NT2/D1 (cell line): ENCODE results near the gene PAFAH2.
A peak's percentile ranks its signal among the peaks of the same experiment; 100 is the strongest.

Experiments used
- DNase-seq: peaks from one replicate; pipeline ENCODE4 v3.0.0-alpha.2; 2011; ENCODE audit warnings: low read depth, low spot score
- H3K27me3 ChIP-seq: 2 replicates; pipeline ENCODE4 v1.6.0; 2011; ENCODE audit warnings: mild to moderate bottlenecking; ENCODE audit not compliant: insufficient read length, insufficient read depth
- H3K36me3 ChIP-seq: 2 replicates; pipeline ENCODE4 v1.6.1; 2011; ENCODE audit warnings: mild to moderate bottlenecking, low read length, mixed read lengths; ENCODE audit not compliant: insufficient read depth, insufficient read length
- H3K4me1 ChIP-seq: 2 replicates; pipeline ENCODE4 v1.5.1; 2011; ENCODE audit not compliant: insufficient read depth, insufficient read length
- H3K4me3 ChIP-seq: 2 replicates; pipeline ENCODE4 v1.5.1; 2011; ENCODE audit warnings: low read depth; ENCODE audit not compliant: insufficient read length
- H3K9ac ChIP-seq: 2 replicates; pipeline ENCODE4 v1.6.0; 2011; ENCODE audit warnings: low read depth; ENCODE audit not compliant: insufficient read length
- H3K9me3 ChIP-seq: 2 replicates; pipeline ENCODE4 v1.5.1; 2011; ENCODE audit warnings: mild to moderate bottlenecking, low read length; ENCODE audit not compliant: insufficient read depth
- SUZ12 ChIP-seq: IDR thresholded peaks from 2 replicates; pipeline ENCODE4 v1.6.1; 2011; ENCODE audit not compliant: insufficient read length, insufficient read depth; ENCODE audit errors: extremely low read depth
- YY1 ChIP-seq: IDR thresholded peaks from 2 replicates; pipeline ENCODE4 v1.6.1; 2011; ENCODE audit not compliant: insufficient read length, insufficient read depth
- ZNF274 ChIP-seq: IDR thresholded peaks from 2 replicates; pipeline ENCODE4 v1.6.1; 2011; ENCODE audit warnings: mild to moderate bottlenecking, low read depth, low read length

Gene PAFAH2

DNA sequence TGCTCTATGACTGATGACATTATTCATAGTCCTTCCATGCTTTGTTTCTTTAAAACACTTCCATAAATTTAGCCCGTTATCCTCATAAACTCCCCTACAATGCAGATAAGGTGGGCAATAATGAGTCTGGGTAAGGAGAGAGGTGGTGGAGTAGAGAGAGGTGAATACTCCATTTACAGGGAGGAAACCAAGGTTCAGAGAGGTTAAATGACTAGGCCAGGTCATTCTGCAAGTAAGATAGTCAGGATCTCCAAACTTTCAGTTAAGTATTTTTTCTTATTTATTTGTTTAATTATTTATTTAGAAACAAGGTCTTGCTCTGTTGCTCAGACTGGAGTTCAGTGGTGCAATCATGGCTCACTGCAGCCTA is 26.1 kb downstream of the PAFAH2 start:
- no peak overlapping the region for H3K4me3 ChIP-seq
- peaks cover 6% of the 10 kb centered on the region for H3K4me1 ChIP-seq

DNA sequence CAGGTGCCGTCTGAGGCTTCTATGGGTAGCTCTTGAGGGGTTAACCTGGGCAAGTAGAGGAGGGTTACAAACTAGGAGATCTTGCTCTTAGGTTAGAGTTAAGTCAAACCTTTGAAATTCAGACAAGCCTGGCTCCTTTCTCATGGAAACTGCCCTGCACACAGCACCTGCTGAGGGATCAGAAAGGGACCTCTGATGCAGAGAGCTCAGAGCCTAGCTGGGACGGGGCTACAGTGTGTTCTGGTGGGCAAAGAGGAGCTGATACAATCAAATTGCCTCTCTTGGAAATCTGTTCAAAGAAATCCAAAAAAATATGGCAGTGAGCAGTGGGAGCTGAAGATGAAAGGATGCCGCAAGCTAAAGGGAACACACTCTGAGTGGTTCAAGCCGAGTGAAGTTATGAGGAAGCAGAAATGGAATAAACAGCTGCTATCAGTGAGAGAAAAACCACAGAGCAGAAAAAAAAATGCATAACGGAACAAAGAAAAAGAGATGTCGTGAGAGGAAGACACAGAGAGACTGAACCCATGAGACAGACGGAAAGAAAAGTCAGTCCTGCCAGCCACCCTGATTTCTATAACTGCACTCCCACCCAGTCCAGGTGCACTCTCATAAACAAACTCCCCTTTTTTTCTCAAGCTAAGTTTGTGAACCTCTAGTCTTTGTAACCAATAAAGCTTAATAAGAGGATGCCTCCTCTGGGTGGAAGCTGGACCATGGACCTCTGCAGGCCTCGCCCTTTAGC is 26.6 kb downstream of the PAFAH2 start:
- H3K4me3 ChIP-seq: no peak overlapping the region

More for the DNA sequence above, 26.1 kb downstream of the PAFAH2 start:
- TF ChIP-seq SUZ12 (no peak), YY1 (no peak), ZNF274 (no peak)
- Histone ChIP-seq H3K9me3 (no peaks in the 10 kb centered on the region), H3K27me3 (no peaks in the 10 kb centered on the region), H3K36me3 (peaks cover 87% of the 10 kb centered on the region), H3K9ac (no peak overlapping the region)
- no peak for DNase-seq

DNA sequence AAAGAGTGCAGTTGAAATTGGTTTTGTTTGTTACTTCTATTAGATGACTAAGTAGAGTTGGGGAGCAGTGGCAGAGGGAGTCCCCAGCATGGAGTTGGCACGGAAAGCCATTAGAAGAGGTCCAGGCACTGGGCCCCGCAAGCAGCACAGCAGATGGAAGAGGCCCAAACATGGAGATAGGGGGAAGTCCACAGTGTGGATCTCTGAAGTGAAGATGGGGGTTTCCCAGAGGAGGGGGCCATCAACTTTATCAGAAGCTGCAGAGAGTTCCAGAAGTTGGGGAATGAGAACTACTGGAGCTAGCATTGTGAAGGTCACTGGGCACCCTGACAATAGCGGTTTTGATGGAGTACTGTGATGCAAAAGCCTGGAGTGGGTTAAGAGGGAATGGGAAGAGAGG is 30.6 kb downstream of the PAFAH2 start:
- no peak for TF ChIP-seq YY1
- TF ChIP-seq SUZ12: no peak
- no peak for TF ChIP-seq ZNF274
- Histone ChIP-seq H3K4me3 (no peak overlapping the region), H3K9ac (no peak overlapping the region), H3K36me3 (peaks cover 67% of the 10 kb centered on the region), H3K9me3 (no peaks in the 10 kb centered on the region), H3K27me3 (no peaks in the 10 kb centered on the region), H3K4me1 (peaks cover 6% of the 10 kb centered on the region)
- DNase-seq: no peak

More for the DNA sequence above, 26.6 kb downstream of the PAFAH2 start:
- TF ChIP-seq YY1: no peak
- TF ChIP-seq SUZ12: no peak
- TF ChIP-seq ZNF274: no peak
- Histone ChIP-seq H3K4me1 (peaks cover 6% of the 10 kb centered on the region), H3K27me3 (no peaks in the 10 kb centered on the region), H3K36me3 (peaks cover 86% of the 10 kb centered on the region), H3K9me3 (no peaks in the 10 kb centered on the region), H3K9ac (no peak overlapping the region)
- peak; percentile 28 for DNase-seq

DNA sequence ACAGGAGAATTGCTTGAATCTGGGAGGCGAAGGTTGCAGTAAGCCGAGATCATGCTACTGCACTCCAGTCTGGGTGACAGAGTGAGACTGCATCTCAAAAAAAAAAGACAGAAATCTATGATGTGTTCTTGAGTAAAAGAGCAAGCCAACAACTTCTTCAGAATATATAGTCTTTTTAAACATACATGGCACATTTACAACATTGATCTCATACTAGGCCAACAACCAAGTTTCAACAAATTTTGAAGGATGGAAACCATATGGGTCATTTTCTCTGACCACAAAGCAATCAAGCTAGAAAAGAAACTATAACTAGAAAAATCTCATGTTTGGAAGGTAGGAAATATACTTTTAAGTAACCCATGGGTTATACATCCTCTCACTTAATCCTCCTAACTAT is 38.3 kb downstream of the PAFAH2 start:
- H3K4me1 ChIP-seq: peaks cover under 1% of the 10 kb centered on the region
- no peak for DNase-seq
- peaks cover 63% of the 10 kb centered on the region for H3K36me3 ChIP-seq
- no peak overlapping the region for H3K4me3 ChIP-seq
- H3K27me3 ChIP-seq: no peaks in the 10 kb centered on the region
- H3K9me3 ChIP-seq: peaks cover 16% of the 10 kb centered on the region
- no peak overlapping the region for H3K9ac ChIP-seq
- no peak for TF ChIP-seq SUZ12
- TF ChIP-seq YY1: no peak
- no peak for TF ChIP-seq ZNF274

DNA sequence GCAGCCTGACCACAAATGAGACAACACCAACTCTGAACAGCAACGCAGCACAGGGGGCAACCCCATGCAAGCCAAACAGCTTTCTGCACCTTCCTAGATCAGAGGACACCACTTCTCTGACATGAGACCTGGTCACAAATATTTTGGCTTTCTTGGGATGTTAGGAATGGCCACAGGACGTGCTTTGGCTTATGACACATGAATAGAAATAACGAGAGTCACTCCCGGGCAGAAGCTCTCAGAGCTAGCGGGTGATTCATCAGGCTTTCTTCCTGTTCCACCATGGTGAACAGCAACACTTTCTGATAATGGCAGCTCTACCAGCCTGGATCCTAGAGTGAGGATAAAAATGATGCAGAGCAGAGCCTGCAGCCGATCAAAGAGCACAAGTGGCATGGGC is 39.4 kb downstream of the PAFAH2 start:
- Histone ChIP-seq H3K4me3 (no peak overlapping the region), H3K27me3 (no peaks in the 10 kb centered on the region), H3K9me3 (peaks cover 16% of the 10 kb centered on the region), H3K4me1 (peaks cover 4% of the 10 kb centered on the region), H3K36me3 (peaks cover 55% of the 10 kb centered on the region), H3K9ac (no peak overlapping the region)
- TF ChIP-seq YY1: no peak
- no peak for TF ChIP-seq SUZ12
- no peak for TF ChIP-seq ZNF274
- DNase-seq: no peak

DNA sequence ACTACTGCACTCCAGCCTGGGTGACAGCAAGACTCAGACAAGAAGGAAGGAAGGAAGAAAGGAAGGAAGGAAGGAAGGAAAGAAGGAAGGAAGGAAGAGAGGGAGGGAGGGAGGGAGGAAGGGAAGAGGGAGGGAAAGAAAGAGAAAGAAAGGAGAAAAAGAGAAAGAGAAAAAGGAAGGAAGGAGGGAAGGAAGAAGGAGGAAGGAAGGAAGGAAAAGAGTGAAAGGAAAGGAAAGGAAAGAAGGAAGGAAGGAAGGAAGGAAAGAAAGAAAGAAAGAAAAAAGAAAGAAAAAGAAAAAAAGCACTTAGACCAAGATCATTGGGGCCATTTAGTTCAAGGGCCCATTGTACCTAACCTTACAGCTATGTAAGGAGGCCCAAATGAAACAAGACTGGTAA is 42.3 kb downstream of the PAFAH2 start:
- Histone ChIP-seq H3K27me3 (no peaks in the 10 kb centered on the region), H3K4me1 (peaks cover 8% of the 10 kb centered on the region), H3K9me3 (peaks cover 16% of the 10 kb centered on the region), H3K4me3 (no peak overlapping the region), H3K9ac (no peak overlapping the region), H3K36me3 (peaks cover 32% of the 10 kb centered on the region)
- TF ChIP-seq ZNF274 (no peak), YY1 (no peak), SUZ12 (no peak)
- DNase-seq: no peak

DNA sequence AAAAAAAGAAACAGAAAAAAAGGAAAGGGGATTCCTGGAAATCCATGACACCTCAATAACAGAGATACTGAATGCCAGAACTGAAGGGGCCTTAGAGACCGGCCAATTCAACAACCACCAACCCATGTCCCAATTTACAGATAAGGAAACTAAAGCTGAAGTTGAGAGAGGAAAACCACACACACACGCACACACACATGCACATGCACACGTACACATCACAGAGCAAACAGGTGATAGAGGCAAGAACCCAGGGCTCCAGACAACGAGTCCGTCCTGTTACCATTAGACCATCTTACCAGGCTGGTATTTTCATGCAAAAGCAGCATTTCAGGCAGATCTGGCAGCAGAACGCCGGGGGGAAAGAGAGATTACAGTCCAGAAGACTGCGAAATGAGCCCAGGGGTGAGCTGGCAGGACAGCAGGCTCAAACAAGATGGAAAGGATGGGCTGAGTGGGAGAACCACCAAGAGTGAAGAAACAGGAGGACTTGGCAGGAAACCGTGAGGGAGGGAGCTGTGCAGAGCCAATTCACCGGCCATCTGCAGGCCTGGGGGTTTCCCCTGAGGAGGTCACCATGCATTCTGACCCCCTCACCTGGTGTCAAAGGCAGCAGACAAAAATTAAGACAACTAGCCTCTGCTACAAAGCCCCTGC is 43.5 kb downstream of the PAFAH2 start:
- Histone ChIP-seq H3K36me3 (peaks cover 21% of the 10 kb centered on the region), H3K27me3 (no peaks in the 10 kb centered on the region), H3K4me3 (no peak overlapping the region), H3K4me1 (peaks cover 8% of the 10 kb centered on the region), H3K9me3 (peaks cover 16% of the 10 kb centered on the region), H3K9ac (no peak overlapping the region)
- DNase-seq: no peak
- TF ChIP-seq ZNF274 (no peak), SUZ12 (no peak), YY1 (no peak)
